ENCODE results near the gene PTPRT. TPM values are rescaled to one million over a fixed set of nuclear protein-coding genes. Genes with fewer than 3 reads are reported as not detected.

The PTPRT gene
- total RNA-seq: 1 to 10 TPM in 1 of 9 donors, under 1 TPM in 6, not detected in 2; 0.07 to 2.5 (median 0.30) TPM
- polyA plus RNA-seq: under 1 TPM; 0.04 to 0.10 TPM
- long read RNA-seq, donor 1: 0 reads
- long read RNA-seq, donor 2: 0 reads
- long read RNA-seq, donor 3: 0 reads

DNA sequence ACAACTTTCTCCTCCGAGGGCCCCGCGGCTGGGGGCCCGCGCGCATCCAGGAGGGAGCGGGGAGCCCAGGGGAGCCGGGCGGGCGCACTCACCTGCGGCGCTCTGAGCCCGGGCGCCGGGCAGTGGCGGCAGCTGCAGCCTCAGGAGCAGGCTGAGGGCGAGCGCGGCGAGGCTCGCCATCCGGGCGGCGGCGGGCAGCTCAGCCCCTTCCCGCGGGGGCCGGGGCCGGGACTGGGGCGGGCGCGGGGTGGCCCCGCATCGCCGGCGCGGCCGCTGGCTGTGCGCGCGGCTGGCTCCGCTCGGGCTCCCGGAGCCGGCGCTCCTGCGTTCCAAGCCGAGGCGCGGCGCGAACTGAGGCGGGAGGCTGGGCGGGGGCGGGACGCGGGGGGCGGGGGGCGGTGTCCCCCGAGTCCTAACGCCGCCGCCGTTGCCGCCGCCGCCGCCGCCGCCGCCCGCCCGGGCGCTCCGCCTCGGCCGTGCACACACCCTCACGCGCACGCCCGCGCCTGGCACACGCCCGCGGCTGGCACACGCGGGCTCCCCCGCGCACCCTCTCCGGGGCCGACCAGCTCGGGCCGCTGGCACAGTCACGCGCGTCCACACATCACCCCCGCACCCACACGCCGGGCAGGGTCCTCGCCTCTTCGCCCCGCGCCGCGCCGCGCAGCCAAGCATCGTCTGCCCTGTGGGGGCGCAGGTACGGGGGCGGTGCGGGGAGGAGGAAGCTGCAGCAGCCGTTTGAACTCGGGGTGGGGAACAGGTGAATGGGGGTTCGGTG, at the start of gene PTPRT:
PTPRT (minus strand) TSS at position 353 of the 778 bp plus-strand sequence; CDS start at position 180, 173 bp downstream.
- peaks cover 0 to 22% (median 5%) of the 10 kb centered on the region in 12 donors for H3K4me1 ChIP-seq
- intact Hi-C loops (cut with DNase I): loop anchor here (2.0 to 10.0 kb wide), 8 partner anchors 655 to 1452 kb away; no protein-coding TSS in a partner anchor
- H3K27ac ChIP-seq: no peak within 1 kb of the TSS
- H3K4me3 ChIP-seq: peak within 1 kb of the TSS in 8 of 12 donors; percentile 25 to 47 (median 36)
- H3K9me3 ChIP-seq: no peaks in the 10 kb centered on the region
- no peaks in the 10 kb centered on the region for H3K36me3 ChIP-seq
- ATAC-seq (no peak), DNase-seq (no peak)
- peaks cover 9 to 78% (median 47%) of the 10 kb centered on the region in 9 donors for H3K27me3 ChIP-seq
- WGBS, 4 donors: 1% methylated on average over 40 to 115 of the region's 115 CpGs
- TF ChIP-seq, protein P1, sequence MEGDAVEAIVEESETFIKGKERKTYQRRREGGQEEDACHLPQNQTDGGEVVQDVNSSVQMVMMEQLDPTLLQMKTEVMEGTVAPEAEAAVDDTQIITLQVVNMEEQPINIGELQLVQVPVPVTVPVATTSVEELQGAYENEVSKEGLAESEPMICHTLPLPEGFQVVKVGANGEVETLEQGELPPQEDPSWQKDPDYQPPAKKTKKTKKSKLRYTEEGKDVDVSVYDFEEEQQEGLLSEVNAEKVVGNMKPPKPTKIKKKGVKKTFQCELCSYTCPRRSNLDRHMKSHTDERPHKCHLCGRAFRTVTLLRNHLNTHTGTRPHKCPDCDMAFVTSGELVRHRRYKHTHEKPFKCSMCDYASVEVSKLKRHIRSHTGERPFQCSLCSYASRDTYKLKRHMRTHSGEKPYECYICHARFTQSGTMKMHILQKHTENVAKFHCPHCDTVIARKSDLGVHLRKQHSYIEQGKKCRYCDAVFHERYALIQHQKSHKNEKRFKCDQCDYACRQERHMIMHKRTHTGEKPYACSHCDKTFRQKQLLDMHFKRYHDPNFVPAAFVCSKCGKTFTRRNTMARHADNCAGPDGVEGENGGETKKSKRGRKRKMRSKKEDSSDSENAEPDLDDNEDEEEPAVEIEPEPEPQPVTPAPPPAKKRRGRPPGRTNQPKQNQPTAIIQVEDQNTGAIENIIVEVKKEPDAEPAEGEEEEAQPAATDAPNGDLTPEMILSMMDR (IDR thresholded peaks at IDR 0.05): no peak
- no peak for TF ChIP-seq POLR2A (IDR thresholded peaks at IDR 0.05)

DNA sequence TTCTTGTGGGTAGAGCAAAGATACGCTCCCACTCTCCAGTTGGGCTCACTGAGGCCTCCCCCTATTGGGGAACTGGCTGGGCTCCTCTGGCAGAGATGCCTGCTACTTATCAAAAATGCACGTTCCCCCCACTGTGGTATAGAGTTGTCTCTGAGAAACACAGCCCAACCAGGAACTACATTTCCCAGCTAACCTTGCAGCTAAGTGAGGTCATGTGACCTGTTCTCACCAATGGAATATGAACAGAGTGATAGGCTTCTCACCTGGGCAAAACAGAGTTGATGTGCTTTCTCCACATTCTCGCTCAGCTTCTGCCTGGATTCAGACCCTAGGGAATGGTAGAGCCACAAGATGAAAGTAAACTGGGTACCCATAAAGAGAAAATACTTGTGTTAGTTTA, 49.1 kb upstream of the PTPRT start:
- no peak overlapping the region for H3K4me3 ChIP-seq
- intact Hi-C loops (cut with DNase I): no loop called here

DNA sequence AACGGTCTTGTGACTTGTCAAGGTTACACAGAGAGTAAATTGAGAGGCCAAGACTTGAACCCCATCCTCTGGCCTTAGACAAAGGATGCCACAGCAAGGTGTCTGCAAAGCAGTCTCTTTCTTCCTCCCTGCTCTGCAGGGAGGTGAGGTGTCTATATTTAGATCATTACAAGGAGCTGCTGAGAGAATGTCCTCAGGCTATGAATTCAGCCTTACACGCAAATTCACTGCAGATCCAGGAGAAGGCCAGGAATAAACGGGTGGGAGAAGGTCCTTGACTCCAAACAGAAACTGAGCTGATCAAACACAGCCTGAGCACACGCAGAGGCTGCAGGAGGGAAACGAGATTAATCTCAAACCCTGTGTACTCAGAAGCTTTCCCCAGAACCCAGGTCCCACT, 48.6 kb upstream of the PTPRT start:
- ATAC-seq (no peak), DNase-seq (no peak)
- TF ChIP-seq, protein P1 (IDR thresholded peaks at IDR 0.05): no peak
- TF ChIP-seq POLR2A (IDR thresholded peaks at IDR 0.05): no peak
- no peaks in the 10 kb centered on the region for H3K9me3 ChIP-seq
- WGBS, 4 donors: 20 to 25% (median 23%) methylated on average over 5 of the region's 5 CpGs
- H3K27ac ChIP-seq: no peak overlapping the region
- H3K36me3 ChIP-seq: no peaks in the 10 kb centered on the region
- H3K27me3 ChIP-seq: peaks cover 0 to 43% (median 0%) of the 10 kb centered on the region in 9 donors
- no peaks in the 10 kb centered on the region for H3K4me1 ChIP-seq
- intact Hi-C loops (cut with DNase I): no loop called here
- no peak overlapping the region for H3K4me3 ChIP-seq

More for the DNA sequence above, 49.1 kb upstream of the PTPRT start:
- H3K27ac ChIP-seq: no peak overlapping the region
- no peaks in the 10 kb centered on the region for H3K36me3 ChIP-seq
- ATAC-seq: no peak
- no peak for DNase-seq
- H3K27me3 ChIP-seq: peaks cover 0 to 43% (median 0%) of the 10 kb centered on the region in 9 donors
- no peaks in the 10 kb centered on the region for H3K4me1 ChIP-seq
- TF ChIP-seq POLR2A (IDR thresholded peaks at IDR 0.05): no peak
- TF ChIP-seq, protein P1 (IDR thresholded peaks at IDR 0.05): no peak
- H3K9me3 ChIP-seq: no peaks in the 10 kb centered on the region
- 46 to 52% (median 49%) methylated on average over 3 of the region's 3 CpGs for WGBS, 4 donors

DNA sequence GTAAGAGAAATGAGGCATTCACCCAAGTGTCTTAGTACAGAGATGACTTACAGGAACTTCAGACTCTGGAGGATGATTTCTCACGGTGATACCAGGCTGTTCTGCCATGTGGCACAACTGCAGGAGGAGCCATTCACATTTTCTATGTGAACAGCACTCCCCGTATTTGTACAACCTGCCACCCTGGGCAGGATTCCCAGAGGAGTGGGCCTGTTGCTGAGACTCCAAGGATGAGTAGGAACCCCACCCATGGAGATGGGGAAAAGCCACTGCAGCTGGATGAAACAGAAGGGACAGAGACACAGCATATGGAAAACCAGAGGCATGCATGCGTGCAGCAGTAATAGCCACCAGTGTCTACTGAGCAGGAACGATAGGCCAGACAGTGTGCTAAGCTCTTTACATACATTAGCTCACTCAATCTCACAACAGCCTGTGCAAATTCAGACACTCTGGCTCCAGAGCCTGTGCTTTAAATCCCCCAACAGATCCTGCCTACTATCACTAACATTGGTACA, 48.0 kb upstream of the PTPRT start:
- Histone ChIP-seq H3K36me3 (no peaks in the 10 kb centered on the region), H3K4me3 (no peak overlapping the region), H3K9me3 (no peaks in the 10 kb centered on the region), H3K4me1 (no peaks in the 10 kb centered on the region), H3K27me3 (peaks cover 0 to 43% (median 0%) of the 10 kb centered on the region in 9 donors), H3K27ac (no peak overlapping the region)
- TF ChIP-seq, protein P1 (IDR thresholded peaks at IDR 0.05): no peak
- TF ChIP-seq POLR2A (IDR thresholded peaks at IDR 0.05): no peak
- intact Hi-C loops (cut with DNase I): no loop called here
- whole genome bisulfite sequencing, 4 donors: 71 to 85% (median 76%) methylated on average over 4 of the region's 4 CpGs
- DNase-seq (no peak), ATAC-seq (no peak)
